Measurements from ENCODE around the gene CASZ1. TPM values are rescaled to one million over a fixed set of nuclear protein-coding genes. Genes with fewer than 3 reads are reported as not detected.

CASZ1 gene
- total and polyA plus RNA-seq, 10 of the 15 experiments (the other 5 are each of a cell fraction or from before 2014, with no cell fraction given) = 0.52 to 9.8 (median 3.7) TPM

DNA sequence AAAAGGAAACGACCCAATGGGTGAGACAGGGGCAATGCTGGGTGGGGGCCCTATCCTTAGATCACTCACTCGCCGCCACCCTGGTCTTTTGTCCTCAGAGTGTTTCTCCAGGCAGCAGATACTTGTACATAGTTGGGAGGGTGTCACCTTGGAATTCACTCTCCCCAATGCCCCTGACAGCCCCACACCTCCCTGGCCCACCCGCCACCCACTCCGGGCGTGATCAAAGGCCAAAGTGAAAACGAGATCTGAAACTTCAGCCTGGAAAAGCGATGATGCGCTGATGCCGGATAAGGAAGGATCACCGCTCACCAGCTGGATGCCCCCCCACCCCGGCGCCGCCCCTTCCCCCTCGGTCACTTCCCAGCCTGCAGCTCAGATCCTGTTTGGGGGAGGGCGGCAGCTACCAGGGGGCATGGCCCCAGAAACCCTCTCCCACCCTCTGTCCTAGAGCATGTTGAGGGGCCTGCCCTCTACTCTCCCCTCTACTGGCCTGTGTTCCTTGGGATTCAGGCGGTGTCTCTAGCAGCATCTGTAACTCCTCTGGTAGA, 33.6 kb upstream of the CASZ1 start:
- no peak overlapping the region for H3K9ac ChIP-seq (ENCODE audit: control insufficient read depth, insufficient read depth, low read length)
- H2AFZ ChIP-seq (ENCODE audit: control insufficient read depth, low read depth, low read length) = no peak overlapping the region
- H3K27ac ChIP-seq (ENCODE audit: control insufficient read depth, insufficient read depth) = no peak overlapping the region
- ChIA-PET SMC1A (ENCODE audit: uncharacterized antibody, unreplicated experiment) (no interaction called here), POLR2A (no interaction called here), RAD21 (ENCODE audit: unreplicated experiment) (no interaction called here), CTCF (no interaction called here)
- H3K4me1 ChIP-seq (ENCODE audit: control insufficient read depth, insufficient read depth, low read length) = no peaks in the 10 kb centered on the region
- no peaks in the 10 kb centered on the region for H3K9me3 ChIP-seq (replicated peaks; ENCODE audit: control insufficient read depth, insufficient read depth, low read length)
- WGBS (ENCODE audit: insufficient coverage, insufficient replicate concordance, low lambda C conversion rate, missing lambda C conversion rate) = 62% methylated on average over 16 of the region's 17 CpGs
- no peak overlapping the region for H3K4me2 ChIP-seq (ENCODE audit: control insufficient read depth, insufficient read depth)
- no peak overlapping the region for H3K4me3 ChIP-seq
- in situ Hi-C loops (cut with MboI) (no loop called here), intact Hi-C loops (cut with micrococcal nuclease; ENCODE audit: unreplicated experiment) (no loop called here)
- H3K36me3 ChIP-seq (ENCODE audit: control insufficient read depth in 2 of 2, insufficient read depth in 2 of 2, low read length in 1 of 2) = no peaks in the 10 kb centered on the region
- BruUV-seq (replicated peaks) = no TSS peak
- TF ChIP-seq EP300 (IDR thresholded peaks at IDR 0.05; ENCODE audit: borderline replicate concordance in 1 of 2, control insufficient read depth in 1 of 2, low read depth in 2 of 2, low read length in 2 of 2) (no peak), CBX3 (IDR thresholded peaks at IDR 0.05; ENCODE audit: borderline replicate concordance, low read depth) (no peak), POLR2A (IDR thresholded peaks at IDR 0.05; ENCODE audit: low read depth, low read length) (no peak), MTA3 (IDR thresholded peaks at IDR 0.05; ENCODE audit: borderline replicate concordance, low read length) (no peak), TAF1 (IDR thresholded peaks at IDR 0.05; ENCODE audit: borderline replicate concordance, low read depth, low read length) (no peak)
- TF ChIP-seq, protein P1, sequence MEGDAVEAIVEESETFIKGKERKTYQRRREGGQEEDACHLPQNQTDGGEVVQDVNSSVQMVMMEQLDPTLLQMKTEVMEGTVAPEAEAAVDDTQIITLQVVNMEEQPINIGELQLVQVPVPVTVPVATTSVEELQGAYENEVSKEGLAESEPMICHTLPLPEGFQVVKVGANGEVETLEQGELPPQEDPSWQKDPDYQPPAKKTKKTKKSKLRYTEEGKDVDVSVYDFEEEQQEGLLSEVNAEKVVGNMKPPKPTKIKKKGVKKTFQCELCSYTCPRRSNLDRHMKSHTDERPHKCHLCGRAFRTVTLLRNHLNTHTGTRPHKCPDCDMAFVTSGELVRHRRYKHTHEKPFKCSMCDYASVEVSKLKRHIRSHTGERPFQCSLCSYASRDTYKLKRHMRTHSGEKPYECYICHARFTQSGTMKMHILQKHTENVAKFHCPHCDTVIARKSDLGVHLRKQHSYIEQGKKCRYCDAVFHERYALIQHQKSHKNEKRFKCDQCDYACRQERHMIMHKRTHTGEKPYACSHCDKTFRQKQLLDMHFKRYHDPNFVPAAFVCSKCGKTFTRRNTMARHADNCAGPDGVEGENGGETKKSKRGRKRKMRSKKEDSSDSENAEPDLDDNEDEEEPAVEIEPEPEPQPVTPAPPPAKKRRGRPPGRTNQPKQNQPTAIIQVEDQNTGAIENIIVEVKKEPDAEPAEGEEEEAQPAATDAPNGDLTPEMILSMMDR (IDR thresholded peaks at IDR 0.05 in 2 of 3, conservative IDR thresholded peaks at IDR 0.05 in 1 of 3; ENCODE audit: control insufficient read depth in 2 of 3, extremely low read depth in 1 of 3, insufficient read depth in 1 of 3, low read depth in 3 of 3, low read length in 3 of 3) = no peak
- TF ChIP-seq, protein P2, sequence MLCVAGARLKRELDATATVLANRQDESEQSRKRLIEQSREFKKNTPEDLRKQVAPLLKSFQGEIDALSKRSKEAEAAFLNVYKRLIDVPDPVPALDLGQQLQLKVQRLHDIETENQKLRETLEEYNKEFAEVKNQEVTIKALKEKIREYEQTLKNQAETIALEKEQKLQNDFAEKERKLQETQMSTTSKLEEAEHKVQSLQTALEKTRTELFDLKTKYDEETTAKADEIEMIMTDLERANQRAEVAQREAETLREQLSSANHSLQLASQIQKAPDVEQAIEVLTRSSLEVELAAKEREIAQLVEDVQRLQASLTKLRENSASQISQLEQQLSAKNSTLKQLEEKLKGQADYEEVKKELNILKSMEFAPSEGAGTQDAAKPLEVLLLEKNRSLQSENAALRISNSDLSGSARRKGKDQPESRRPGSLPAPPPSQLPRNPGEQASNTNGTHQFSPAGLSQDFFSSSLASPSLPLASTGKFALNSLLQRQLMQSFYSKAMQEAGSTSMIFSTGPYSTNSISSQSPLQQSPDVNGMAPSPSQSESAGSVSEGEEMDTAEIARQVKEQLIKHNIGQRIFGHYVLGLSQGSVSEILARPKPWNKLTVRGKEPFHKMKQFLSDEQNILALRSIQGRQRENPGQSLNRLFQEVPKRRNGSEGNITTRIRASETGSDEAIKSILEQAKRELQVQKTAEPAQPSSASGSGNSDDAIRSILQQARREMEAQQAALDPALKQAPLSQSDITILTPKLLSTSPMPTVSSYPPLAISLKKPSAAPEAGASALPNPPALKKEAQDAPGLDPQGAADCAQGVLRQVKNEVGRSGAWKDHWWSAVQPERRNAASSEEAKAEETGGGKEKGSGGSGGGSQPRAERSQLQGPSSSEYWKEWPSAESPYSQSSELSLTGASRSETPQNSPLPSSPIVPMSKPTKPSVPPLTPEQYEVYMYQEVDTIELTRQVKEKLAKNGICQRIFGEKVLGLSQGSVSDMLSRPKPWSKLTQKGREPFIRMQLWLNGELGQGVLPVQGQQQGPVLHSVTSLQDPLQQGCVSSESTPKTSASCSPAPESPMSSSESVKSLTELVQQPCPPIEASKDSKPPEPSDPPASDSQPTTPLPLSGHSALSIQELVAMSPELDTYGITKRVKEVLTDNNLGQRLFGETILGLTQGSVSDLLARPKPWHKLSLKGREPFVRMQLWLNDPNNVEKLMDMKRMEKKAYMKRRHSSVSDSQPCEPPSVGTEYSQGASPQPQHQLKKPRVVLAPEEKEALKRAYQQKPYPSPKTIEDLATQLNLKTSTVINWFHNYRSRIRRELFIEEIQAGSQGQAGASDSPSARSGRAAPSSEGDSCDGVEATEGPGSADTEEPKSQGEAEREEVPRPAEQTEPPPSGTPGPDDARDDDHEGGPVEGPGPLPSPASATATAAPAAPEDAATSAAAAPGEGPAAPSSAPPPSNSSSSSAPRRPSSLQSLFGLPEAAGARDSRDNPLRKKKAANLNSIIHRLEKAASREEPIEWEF (IDR thresholded peaks at IDR 0.05; ENCODE audit: insufficient replicate concordance, low read depth, low read length) = no peak
- ATAC-seq = no peak
- peaks cover 0 to 4% of the 10 kb centered on the region in 2 experiments; a peak in 1 of 4 replicates for H3K27me3 ChIP-seq (replicated peaks in 1 of 2; ENCODE audit: control insufficient read depth in 2 of 2, insufficient read depth in 2 of 2, low read length in 1 of 2)
- DNase-seq (ENCODE audit: low read depth, low spot score) = no peak
- no peak for FAIRE-seq
- H3K79me2 ChIP-seq (ENCODE audit: control insufficient read depth, insufficient read depth, low read length) = no peaks in the 10 kb centered on the region
- no peaks in the 10 kb centered on the region for H4K20me1 ChIP-seq (ENCODE audit: control insufficient read depth, insufficient read depth)
